Neural cell (in vitro differentiated cells): ENCODE data around the gene SNX20. TPM values are rescaled to one million over a fixed set of nuclear protein-coding genes. Genes with fewer than 3 reads are reported as not detected.

ENCODE experiments used
- H2AFZ ChIP-seq: fragments of 200-600, 300-800 bp; sonication (generic), shearing (Covaris generic); 2 replicates; pipeline ENCODE4 v1.6.0; 2014; ENCODE audit warnings: low read depth, mild to moderate bottlenecking, antibody characterized with exemption, low read length, moderate library complexity
- H3F3A ChIP-seq: fragments of 200-600 bp; shearing (Covaris generic); 2 replicates; pipeline ENCODE4 v1.6.1; 2016; ENCODE audit warnings: mild to moderate bottlenecking, moderate library complexity, mixed read lengths, antibody characterized with exemption, low read length; ENCODE audit not compliant: insufficient read depth, poor library complexity, severe bottlenecking
- H3K27ac ChIP-seq: fragments of 200-600, 300-800 bp; sonication (generic), shearing (Covaris generic); 2 replicates; pipeline ENCODE4 v1.5.1; 2014; ENCODE audit warnings: mild to moderate bottlenecking, low read length, moderate library complexity
- H3K27me3 ChIP-seq: fragments of 300-800, 200-600 bp; sonication (generic), shearing (Covaris generic); 2 replicates; pipeline ENCODE4 v1.6.0; 2014; ENCODE audit warnings: mild to moderate bottlenecking, low read depth, low read length, moderate library complexity; ENCODE audit not compliant: insufficient read depth
- H3K36me3 ChIP-seq: fragments of 300-800, 200-600 bp; sonication (generic), shearing (Covaris generic); 2 replicates; pipeline ENCODE4 v1.5.1; 2014; ENCODE audit warnings: mild to moderate bottlenecking, antibody characterized with exemption, low read length, moderate library complexity; ENCODE audit not compliant: insufficient read depth
- H3K4me2 ChIP-seq: fragments of 300-800, 200-600 bp; sonication (generic), shearing (Covaris generic); 2 replicates; pipeline ENCODE4 v1.6.0; 2014; ENCODE audit warnings: mild to moderate bottlenecking, low read length
- H3K4me3 ChIP-seq: fragments of 300-800, 200-600 bp; sonication (generic), shearing (Covaris generic); 2 replicates; pipeline ENCODE4 v1.5.1; 2014; ENCODE audit warnings: mild to moderate bottlenecking, low read length, moderate library complexity
- H3K79me2 ChIP-seq: fragments of 200-600 bp; shearing (Covaris generic); replicated peaks from 2 replicates; pipeline ENCODE4 v1.6.0; 2014; ENCODE audit warnings: mild to moderate bottlenecking, low read length, moderate library complexity; ENCODE audit not compliant: insufficient read depth
- H3K9ac ChIP-seq: fragments of 300-800, 200-600 bp; sonication (generic), shearing (Covaris generic); 2 replicates; pipeline ENCODE4 v1.6.1; 2016; ENCODE audit warnings: mild to moderate bottlenecking, low read length, mixed read lengths
- H3K9me2 ChIP-seq: fragments of 200-600 bp; shearing (Covaris generic); 2 replicates; pipeline ENCODE4 v1.6.1; 2016; ENCODE audit warnings: mild to moderate bottlenecking, low read length, mixed read lengths; ENCODE audit not compliant: insufficient read depth
- H3K9me3 ChIP-seq: fragments of 200-600, 300-800 bp; sonication (generic), shearing (Covaris generic); 2 replicates; pipeline ENCODE4 v1.6.1; 2016; ENCODE audit warnings: mild to moderate bottlenecking, mixed run types, low read length, moderate library complexity, mixed read lengths
- H4K20me1 ChIP-seq: fragments of 200-600 bp; shearing (Covaris generic); 2 replicates; pipeline ENCODE4 v1.6.1; 2016; ENCODE audit warnings: mild to moderate bottlenecking, mixed run types; ENCODE audit not compliant: insufficient read depth
- CTCF ChIP-seq: fragments of 450-650 bp; IDR thresholded peaks from 2 replicates; pipeline ENCODE4 v1.5.1; 2014; ENCODE audit warnings: antibody characterized with exemption, mild to moderate bottlenecking, moderate library complexity; ENCODE audit not compliant: poor library complexity, severe bottlenecking
- EP300 ChIP-seq: fragments of 450-650 bp; conservative IDR thresholded peaks from 2 replicates; pipeline ENCODE4 v1.6.1; 2014; ENCODE audit warnings: antibody characterized with exemption, mild to moderate bottlenecking, moderate library complexity; ENCODE audit not compliant: poor library complexity, severe bottlenecking
- EZH2 ChIP-seq: fragments of 200-600, 300-800 bp; shearing (Covaris generic), sonication (generic); IDR thresholded peaks from 2 replicates; pipeline ENCODE4 v1.6.1; 2014; ENCODE audit warnings: antibody characterized with exemption, low read length, borderline replicate concordance, mild to moderate bottlenecking; ENCODE audit not compliant: insufficient read depth, poor library complexity, severe bottlenecking
- MXI1 ChIP-seq: fragments of 450-650 bp; conservative IDR thresholded peaks from 2 replicates; pipeline ENCODE4 v1.6.1; 2014; ENCODE audit warnings: antibody characterized with exemption, mild to moderate bottlenecking; ENCODE audit not compliant: poor library complexity, severe bottlenecking
- POLR2AphosphoS5 ChIP-seq: IDR thresholded peaks from 2 replicates; pipeline ENCODE4 v1.6.1; 2012
- RAD21 ChIP-seq: fragments of 450-650 bp; conservative IDR thresholded peaks from 2 replicates; pipeline ENCODE4 v1.6.1; 2014; ENCODE audit warnings: antibody characterized with exemption, mild to moderate bottlenecking, moderate library complexity
- REST ChIP-seq: IDR thresholded peaks from 2 replicates; pipeline ENCODE4 v1.6.1; 2012; ENCODE audit warnings: borderline replicate concordance
- SMC3 ChIP-seq: fragments of 450-650 bp; conservative IDR thresholded peaks from 2 replicates; pipeline ENCODE4 v1.6.1; 2014; ENCODE audit warnings: antibody characterized with exemption, mild to moderate bottlenecking, moderate library complexity; ENCODE audit not compliant: poor library complexity
- TAF1 ChIP-seq: IDR thresholded peaks from 2 replicates; pipeline ENCODE4 v1.6.1; 2012; ENCODE audit warnings: low read depth
- polyA plus RNA-seq: library from polyadenylated mRNA; depleted of rRNA; stranded (reverse); fragments of >200 nt; gene quantifications from 2 replicates; pipeline ENCODE4 v1.2.3, GENCODE V29; 2014

Gene SNX20
- polyA plus RNA-seq, 1 donor from 2014 or later, result not detected

GRCh38 chr16:50659806-50660205 lies 21.3 kb downstream of the SNX20 start:
- no peaks in the 10 kb centered on the region for H3K9me2 ChIP-seq
- no peaks in the 10 kb centered on the region for H3K9me3 ChIP-seq
- no peaks in the 10 kb centered on the region for H3F3A ChIP-seq
- no peak overlapping the region for H3K27ac ChIP-seq
- H3K9ac ChIP-seq, result no peak overlapping the region
- no peaks in the 10 kb centered on the region for H4K20me1 ChIP-seq
- no peaks in the 10 kb centered on the region for H3K36me3 ChIP-seq
- H3K4me3 ChIP-seq, result no peak overlapping the region
- H3K79me2 ChIP-seq, result no peaks in the 10 kb centered on the region
- no peak overlapping the region for H2AFZ ChIP-seq
- TF ChIP-seq REST (no peak), EZH2 (no peak), SMC3 (no peak), POLR2AphosphoS5 (no peak), MXI1 (no peak), CTCF (no peak), TAF1 (no peak), RAD21 (no peak), EP300 (no peak)
- H3K4me2 ChIP-seq, result no peak overlapping the region
- no peaks in the 10 kb centered on the region for H3K27me3 ChIP-seq

- no peaks in the 10 kb centered on the region for H3K27me3 ChIP-seq
- H3K9ac ChIP-seq, result no peak overlapping the region
- no peak overlapping the region for H2AFZ ChIP-seq
- no peaks in the 10 kb centered on the region for H3K9me3 ChIP-seq
- H3K36me3 ChIP-seq, result no peaks in the 10 kb centered on the region
- no peaks in the 10 kb centered on the region for H3K79me2 ChIP-seq
- no peak overlapping the region for H3K4me2 ChIP-seq
- H3K27ac ChIP-seq, result no peak overlapping the region
- H4K20me1 ChIP-seq, result no peaks in the 10 kb centered on the region
- no peak for TF ChIP-seq SMC3
- TF ChIP-seq CTCF, result no peak
- TF ChIP-seq REST, result no peak
- TF ChIP-seq MXI1, result no peak
- no peak for TF ChIP-seq EZH2
- TF ChIP-seq POLR2AphosphoS5, result no peak
- TF ChIP-seq TAF1, result no peak
- TF ChIP-seq RAD21, result no peak
- TF ChIP-seq EP300, result no peak
- H3K4me3 ChIP-seq, result no peak overlapping the region
- H3K9me2 ChIP-seq, result no peaks in the 10 kb centered on the region
- H3F3A ChIP-seq, result no peaks in the 10 kb centered on the region
Measured at GRCh38 chr16:50657241-50657640, 23.9 kb downstream of the SNX20 start.
